Stimulated activated CD4-positive, alpha-beta T cell treated with anti-CD3 and anti-CD28 coated beads, TNF-alpha, amount 100 ng/mL, for 48 hours (primary cell): ENCODE data around the gene CXCL14.

Source experiments
- DNase-seq, 3 donors: peaks; one replicate each; pipeline ENCODE4 v3.0.0-alpha.2; 2020; ENCODE audit warnings: low read depth in 3 of 3

The CXCL14 gene

GRCh38 chr5:135568246-135568645 is 10.5 kb downstream of the CXCL14 start:
- DNase-seq = no peak

DNA sequence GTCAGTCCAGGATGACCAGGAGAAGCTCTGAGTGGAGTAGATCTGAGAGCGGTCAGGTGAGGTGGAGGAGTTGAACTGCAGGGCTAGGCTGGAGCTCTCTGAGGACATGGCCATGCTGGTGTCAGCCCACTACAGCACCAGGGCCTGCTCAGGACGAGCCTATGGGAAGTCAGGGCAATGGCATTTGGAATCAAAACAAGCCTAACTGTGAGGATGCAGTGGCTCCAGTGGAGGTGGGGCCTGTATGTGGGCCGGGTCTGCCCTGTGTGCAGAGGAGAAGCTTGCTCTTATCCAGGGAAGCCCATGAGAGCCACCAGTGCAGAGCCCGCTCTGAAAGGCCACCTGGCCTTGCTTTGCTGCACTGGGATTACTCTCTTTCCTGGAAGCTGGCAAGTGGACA is 11.1 kb downstream of the CXCL14 start:
- no peak for DNase-seq

- no peak for DNase-seq
Observed at GRCh38 chr5:135566422-135567400, 12.1 kb downstream of the CXCL14 start.

- peak; percentile 48 to 64 (median 58) for DNase-seq
Observed at GRCh38 chr5:135565725-135566421, 12.9 kb downstream of the CXCL14 start.

DNA sequence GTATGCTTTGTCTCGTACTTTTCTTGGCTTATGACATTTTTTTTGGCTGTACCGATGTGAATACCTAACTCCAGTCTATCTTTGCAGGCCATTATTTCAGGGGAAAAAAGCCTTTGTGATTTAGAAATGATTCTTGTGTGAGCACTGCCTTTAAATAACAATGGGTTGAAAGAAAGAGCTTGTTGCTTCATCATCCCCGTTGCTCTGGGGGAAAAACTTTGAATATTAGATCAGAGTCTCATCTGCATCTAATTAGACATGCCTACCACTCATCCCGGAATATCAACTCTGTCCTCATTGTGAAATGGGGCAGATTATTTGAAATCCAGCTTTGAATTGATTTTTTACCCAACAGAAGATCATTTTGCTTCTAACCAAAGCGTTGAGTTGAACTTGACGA is 13.5 kb downstream of the CXCL14 start:
- no peak for DNase-seq

GRCh38 chr5:135564331-135564730 is 14.5 kb downstream of the CXCL14 start:
- no peak for DNase-seq

DNA sequence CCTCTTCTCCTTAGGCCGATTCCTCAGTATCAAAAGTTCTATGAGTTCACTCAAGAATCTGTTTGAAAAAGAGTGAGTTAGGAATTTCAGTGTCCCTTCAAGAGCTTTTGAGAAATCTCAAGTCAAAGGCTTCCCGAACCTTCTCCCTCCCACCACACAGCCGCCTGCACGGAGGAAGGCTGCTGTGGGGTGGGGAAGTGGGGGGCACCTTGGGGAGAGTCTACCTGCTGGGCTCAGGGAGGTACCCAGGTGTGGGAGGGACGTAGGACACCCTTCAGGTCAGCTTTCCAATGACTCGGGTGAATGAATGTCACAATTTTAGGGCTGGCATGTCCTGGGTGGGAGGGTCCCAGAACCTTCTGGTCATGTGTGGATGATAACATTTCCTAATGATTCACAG is 17.5 kb downstream of the CXCL14 start:
- no peak for DNase-seq

GRCh38 chr5:135560858-135561257 is 17.9 kb downstream of the CXCL14 start:
- DNase-seq = peak; percentile 66 to 69 (median 67)

DNA sequence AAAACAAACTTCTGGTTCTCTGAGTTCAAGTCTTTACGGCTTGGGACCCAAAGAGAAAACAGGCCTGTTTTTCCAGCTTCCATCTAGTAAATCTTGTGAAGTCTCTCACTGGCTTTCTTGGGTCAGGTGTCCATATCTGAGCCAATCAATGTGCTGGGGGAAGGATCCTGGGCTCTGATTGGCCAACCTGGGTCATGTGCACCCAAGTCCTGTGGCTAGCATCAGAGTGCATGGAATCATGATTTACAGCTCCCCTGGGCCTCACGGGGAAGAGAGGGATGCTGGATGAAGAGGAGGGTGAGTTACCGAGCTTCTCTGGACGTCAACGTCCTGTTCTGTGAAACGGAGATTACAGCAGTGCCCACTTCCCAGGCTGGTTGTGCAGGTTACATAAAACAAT is 19.4 kb downstream of the CXCL14 start:
- no peak for DNase-seq

GRCh38 chr5:135557076-135557838 is 21.5 kb downstream of the CXCL14 start:
- DNase-seq = no peak

DNA sequence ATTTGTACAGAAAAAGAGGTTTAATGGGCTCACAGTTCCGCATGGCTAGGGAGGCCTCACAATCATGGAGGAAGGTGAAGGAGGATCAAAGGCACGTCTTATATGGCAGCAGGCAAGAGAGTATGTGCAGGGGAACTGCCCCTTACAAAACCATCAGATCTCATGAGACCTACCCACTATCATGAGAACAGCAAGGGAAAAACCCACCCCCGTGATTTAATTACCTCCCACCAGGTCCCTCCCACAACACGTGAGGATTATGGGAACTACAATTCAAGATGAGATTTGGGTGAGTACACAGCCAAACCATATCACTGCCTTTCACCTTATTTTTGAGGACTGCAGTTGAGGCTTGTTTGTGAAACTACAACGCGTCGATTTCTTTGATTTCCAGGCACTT is 22.2 kb downstream of the CXCL14 start:
- no peak for DNase-seq

DNA sequence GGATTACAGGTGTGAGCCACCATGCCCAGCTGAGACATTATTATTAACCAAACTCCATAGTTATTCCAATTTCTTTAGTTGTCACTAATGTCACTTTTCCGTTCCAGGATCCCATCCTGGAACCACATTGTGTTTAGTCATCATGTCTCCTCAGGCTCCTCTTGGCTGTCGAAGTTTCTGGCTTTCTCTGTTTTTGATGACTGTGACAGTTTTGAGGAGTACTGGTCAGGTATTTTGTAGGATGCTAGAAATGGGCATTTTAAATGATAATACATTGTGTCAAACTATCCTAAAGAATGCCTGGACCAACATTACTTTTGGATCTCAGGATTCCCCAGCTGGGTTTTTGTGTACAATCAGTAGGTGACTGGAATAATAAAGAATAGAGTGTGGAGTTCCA is 23.3 kb downstream of the CXCL14 start:
- no peak for DNase-seq

- DNase-seq = no peak
Observed at GRCh38 chr5:135553688-135554462, 24.9 kb downstream of the CXCL14 start.

GRCh38 chr5:135551593-135552447 is 27.0 kb downstream of the CXCL14 start:
- peak; percentile 35 to 58 (median 38) for DNase-seq

- no peak for DNase-seq
Observed at GRCh38 chr5:135549413-135549812, 29.4 kb downstream of the CXCL14 start.

- no peak for DNase-seq
Observed at GRCh38 chr5:135547590-135548254, 31.1 kb downstream of the CXCL14 start.

DNA sequence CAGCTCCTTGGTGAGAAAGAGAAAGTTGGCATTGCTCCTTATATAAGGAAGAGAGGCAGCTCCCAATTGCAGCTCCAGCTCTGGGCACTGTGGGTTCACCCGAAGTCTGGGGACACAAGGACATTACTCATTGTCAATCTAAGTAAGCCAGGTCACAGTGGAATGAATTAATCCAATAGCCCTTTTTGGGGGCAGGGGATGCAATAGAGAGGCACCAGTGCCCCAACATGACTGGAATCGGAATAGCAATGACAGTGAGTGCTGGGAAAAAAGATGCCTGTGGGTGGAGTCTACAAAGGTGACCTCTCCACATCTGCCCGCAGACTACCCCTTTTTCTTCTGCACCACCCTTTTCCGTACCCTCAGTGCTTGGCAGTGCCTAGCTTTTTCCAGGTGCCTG is 31.9 kb downstream of the CXCL14 start:
- DNase-seq = no peak

DNA sequence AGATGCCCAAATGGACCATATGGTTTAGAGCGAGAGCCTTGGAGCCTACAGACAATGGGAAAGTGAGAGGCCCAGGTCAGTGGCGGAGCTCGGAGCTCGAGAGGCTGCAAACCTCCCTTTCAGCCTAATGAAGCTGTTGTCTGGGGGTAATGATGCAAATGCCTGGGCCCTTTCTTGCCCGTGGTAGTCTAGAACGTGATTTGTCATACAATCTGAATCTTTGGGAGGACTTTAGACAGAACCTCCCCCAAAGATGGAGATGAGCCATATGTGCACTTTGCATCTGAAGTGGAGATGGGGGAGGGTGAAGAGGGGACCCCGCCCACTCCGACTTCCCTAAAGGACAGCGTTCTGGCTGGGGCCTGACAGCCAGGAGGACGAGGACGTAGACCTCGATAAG is 32.7 kb downstream of the CXCL14 start:
- DNase-seq = no peak

DNA sequence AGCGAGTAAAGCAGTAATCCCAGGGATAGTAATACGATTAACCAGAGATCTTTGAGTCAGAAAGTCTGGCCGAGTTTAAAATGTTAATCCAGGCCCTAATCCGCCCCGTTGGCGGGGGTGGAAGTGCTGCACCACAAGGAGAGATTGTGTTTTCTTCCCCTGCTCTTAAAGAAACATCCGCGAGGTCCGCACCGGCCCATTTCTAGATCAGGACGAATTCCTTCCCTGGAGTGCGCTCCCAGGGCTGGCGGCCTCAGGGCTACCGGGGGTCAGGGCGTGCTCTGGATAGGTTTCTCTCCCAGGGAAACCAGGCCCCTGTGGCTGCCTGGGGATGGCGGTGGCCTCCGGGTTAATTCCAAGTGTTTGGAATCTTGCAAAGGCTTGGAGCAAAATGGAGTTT is 33.7 kb downstream of the CXCL14 start:
- no peak for DNase-seq
